HG03064 (cell line): ENCODE measurements around the gene KRTAP12-2.
"Not testable (repeated sequence)": the region's sequence is repeated elsewhere in the genome, so short reads cannot be mapped to it uniquely, and the experiment has no call there.

ENCODE experiments used
- ATAC-seq: cut with Tn5 transposase; IDR thresholded peaks from one replicate; pipeline ENCODE4 v1.9.1; 2021; ENCODE audit warnings: low read depth; ENCODE audit not compliant: unreplicated experiment

KRTAP12-2 gene

DNA sequence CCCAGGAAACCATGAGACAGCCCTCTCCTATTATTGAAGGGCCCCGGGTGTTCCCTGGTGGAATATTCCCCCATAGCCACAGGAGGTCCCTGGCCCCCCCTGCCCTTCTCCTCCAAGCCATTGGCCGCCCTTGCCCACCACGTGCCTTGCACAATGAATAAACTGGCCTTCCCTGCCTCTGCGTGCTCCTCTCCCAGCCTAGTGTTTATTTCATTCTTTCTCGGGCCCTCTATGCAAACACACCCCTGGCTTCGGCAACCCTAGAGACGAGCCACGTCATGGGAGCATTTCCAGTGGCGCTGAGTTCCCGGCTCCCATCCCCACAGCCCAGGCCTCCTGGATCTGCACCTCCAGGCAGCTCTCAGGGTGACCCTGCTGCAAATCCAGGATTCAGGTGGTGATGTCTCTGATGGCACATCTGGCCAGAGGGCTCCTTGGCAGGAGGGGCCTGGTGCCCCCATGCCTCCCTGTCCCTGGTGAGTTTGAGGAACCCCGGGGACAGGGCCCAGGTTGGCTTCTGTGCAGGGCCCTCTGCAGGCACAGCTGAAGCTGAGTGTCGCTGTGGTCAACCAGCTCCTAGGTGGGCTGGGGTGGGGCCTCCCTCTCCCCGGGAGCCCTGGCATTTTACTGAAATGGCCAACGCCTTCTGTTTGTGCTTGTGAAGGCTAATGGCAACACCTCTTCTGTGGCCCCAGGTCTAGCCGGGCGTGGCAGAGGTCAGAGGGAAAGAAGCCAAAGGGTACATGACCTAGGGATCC lies 36.4 kb upstream of the KRTAP12-2 start:
- no peak for ATAC-seq

- ATAC-seq = no peak
Measured at GRCh38 chr21:44702111-44702972, 35.6 kb upstream of the KRTAP12-2 start.

DNA sequence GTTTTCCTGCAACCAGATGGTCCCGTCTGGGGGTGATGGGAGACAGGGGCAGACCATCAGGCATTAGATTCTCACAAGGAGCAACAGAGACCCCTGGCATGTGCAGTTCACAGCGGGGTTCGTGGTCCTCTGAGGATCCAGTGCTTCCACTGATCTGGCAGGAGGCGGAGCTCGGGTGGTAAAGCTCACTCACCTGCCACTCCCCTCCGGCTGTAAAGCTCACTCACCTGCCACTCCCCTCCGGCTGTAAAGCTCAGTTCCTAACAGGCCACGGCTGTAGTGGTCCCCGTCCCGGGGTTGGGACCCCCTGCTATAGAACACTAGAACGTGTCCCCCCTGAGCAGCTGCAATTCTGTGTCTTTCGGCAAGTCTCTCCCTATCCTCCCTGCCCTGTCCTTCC lies 34.8 kb upstream of the KRTAP12-2 start:
- ATAC-seq = no peak

DNA sequence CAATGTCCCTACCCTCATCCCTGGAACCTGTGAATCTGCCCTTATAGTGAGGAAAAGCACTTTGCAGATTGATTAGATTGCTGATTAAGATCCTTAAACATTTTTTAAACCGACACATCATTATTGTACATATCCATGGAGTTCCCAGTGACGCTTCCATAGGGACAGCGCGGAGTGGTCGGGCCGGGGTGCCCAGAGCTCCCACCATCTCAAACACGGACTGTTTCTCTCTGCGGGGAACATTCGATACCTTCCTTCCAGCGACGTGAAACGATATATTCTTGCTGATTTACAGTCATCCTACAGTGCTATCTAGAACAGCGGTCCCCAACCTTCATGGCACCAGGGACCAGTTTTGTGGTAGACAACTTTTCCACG lies 34.3 kb upstream of the KRTAP12-2 start:
- no peak for ATAC-seq

GRCh38 chr21:44700101-44701022 lies 33.6 kb upstream of the KRTAP12-2 start:
- ATAC-seq = no peak

DNA sequence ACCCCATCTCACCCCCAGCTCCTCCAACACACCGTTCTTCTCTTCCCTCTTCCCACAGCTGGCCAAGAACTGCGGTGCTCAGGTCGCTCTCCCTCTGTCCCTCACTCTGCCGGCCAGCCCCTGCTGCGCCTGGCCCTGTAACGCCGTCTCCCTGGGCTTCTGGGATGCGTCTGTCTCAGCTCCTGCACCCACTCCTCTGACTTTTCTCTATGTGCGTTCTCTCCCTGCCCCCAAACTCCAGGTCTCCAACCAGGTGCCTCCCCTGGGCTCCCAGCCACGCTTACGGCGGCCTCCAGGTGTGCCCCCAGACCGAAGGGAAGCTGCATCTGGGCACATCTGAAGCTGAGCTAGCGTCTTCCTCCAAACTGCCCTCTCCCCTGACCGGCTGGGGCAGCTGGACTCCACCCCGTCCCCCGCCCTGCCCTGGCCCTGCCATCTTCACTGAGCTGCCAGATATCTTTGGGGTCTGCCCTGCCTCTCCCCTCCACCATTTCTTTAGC lies 32.8 kb upstream of the KRTAP12-2 start:
- no peak for ATAC-seq

GRCh38 chr21:44697811-44698734 lies 31.3 kb upstream of the KRTAP12-2 start:
- no peak for ATAC-seq

GRCh38 chr21:44697172-44697810 lies 30.6 kb upstream of the KRTAP12-2 start, which contains the start of gene KRTAP10-12:
KRTAP10-12 (plus strand) TSS chr21:44697172; CDS start chr21:44697202, 30 bp downstream.
- ATAC-seq = not testable (repeated sequence)

DNA sequence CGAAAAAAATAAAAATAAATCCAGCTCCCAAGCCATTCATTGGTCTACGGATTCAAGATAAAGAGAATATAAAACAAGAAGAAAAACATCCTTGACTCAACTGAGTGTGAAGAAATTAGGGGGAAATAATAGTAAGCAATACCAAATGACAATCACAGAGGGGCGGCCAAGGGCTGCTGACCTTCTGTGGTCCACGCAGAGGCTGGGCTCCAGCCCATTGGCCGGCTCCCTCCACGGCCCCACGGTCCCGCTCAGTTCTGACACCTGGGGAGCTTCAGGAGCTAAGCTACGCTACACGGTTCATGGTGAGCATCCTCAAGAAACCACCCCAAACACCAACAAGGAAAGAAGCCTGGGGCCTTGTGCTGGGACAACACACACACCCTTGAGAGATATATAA lies 29.8 kb upstream of the KRTAP12-2 start:
- no peak for ATAC-seq

DNA sequence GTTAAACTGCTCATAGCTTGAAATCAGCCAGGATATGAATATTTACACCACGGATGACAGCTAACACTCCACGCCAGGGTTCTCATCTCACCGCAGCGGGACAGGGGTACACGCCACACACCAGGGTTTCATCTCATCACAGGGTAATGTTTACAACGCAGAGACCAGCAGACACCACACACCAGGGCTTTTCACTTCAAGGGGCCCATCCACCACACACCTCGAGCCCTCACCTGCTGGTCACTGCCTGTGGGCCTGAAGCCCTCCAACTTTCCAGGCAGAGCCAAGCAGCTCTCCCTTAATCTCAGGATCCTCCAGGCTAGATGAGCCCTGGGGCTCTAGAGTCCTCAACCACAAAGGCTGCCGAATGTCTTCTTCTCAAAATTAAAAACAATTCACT lies 28.9 kb upstream of the KRTAP12-2 start:
- no peak for ATAC-seq

DNA sequence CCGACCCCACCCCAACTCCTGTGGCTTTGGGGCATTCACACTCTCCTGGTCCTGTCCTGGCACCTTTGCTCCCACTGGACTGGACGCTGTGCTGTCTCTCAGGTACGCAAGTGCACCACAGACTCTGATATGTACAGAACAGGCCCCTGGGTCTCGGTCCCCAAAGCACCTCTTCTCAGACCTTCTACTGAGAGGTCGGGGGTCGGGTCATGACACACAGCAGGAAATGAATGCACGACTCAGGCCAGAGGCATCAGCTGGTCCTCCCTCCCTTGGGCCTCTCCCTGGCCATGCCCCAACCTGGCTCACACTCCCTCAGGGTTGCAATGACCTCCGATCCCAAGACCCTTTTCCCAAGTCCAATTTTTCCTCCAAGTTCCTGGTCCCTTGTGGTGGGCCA lies 28.5 kb upstream of the KRTAP12-2 start:
- ATAC-seq = no peak

GRCh38 chr21:44694776-44695175 lies 28.0 kb upstream of the KRTAP12-2 start:
- no peak for ATAC-seq

DNA sequence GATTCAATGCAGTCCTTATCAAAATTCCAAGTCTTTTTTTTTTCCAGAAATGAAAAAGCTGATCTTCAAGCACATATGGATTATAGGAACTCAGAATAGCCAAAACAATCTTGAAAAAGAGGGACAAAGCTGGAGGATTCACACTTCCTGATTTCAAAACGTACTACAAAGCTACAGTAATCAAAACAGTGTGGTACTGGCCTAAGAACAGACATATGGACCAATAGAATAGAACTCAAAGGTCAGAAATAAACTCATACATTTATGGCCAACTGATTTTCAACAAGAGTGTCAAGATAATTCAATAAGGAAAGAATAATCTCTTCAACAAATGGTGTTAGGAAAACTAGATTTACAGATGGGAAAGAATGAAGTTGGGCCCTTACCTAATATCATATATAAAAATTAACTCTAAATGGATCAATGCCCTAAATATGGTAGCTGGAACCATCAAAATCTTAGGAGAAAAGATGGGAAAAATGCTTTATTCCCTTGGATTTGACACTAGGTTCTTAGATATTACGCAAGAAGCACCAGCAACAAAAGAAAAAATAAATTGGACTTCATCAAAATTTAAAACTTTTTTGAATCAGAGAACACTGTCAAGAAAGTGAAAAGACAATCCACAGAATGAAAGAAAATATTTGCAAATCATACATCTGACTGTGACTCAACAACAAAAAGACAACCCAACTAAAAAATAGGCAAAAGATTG lies 26.2 kb upstream of the KRTAP12-2 start:
- no peak for ATAC-seq

- no peak for ATAC-seq
Measured at GRCh38 chr21:44691686-44692085, 25.0 kb upstream of the KRTAP12-2 start.

DNA sequence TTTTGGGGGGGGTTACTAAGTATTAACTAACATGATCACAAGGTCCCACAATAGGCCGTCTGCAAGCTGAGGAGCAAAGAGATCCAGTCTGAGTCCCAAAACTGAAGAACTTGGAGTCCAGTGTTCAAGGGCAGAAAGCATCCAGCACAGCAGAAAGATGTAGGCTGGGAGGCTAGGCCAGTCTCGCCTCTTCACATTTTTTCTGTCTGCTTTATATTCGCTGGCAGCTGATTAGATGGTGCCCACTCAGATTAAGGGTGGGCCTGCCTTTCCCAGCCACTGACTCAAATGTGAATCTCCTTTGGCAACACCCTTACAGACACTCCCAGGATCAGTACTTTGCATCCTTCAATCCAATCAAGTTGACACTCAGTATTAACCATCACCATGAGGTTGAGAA lies 23.0 kb upstream of the KRTAP12-2 start:
- ATAC-seq = not testable (repeated sequence)

DNA sequence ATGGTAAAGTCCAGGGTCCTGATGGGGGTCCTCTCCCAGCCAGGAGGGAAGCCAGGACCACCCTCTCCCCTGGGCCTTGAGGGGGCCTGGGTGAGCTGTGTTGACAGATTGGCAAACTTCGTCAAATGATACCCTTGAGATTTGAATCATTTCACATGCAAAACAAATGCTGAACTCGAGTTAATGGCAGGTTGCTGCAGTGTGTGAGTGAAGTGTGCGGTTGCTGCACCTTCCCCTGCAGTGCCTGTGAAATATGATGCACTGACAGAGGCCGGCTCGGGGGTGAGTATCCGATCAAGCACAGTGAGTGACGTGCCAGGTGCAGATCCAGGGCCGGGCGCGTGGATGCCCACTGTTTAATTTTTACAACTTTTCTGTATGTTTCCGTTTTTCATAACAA lies 20.9 kb upstream of the KRTAP12-2 start:
- ATAC-seq = no peak

DNA sequence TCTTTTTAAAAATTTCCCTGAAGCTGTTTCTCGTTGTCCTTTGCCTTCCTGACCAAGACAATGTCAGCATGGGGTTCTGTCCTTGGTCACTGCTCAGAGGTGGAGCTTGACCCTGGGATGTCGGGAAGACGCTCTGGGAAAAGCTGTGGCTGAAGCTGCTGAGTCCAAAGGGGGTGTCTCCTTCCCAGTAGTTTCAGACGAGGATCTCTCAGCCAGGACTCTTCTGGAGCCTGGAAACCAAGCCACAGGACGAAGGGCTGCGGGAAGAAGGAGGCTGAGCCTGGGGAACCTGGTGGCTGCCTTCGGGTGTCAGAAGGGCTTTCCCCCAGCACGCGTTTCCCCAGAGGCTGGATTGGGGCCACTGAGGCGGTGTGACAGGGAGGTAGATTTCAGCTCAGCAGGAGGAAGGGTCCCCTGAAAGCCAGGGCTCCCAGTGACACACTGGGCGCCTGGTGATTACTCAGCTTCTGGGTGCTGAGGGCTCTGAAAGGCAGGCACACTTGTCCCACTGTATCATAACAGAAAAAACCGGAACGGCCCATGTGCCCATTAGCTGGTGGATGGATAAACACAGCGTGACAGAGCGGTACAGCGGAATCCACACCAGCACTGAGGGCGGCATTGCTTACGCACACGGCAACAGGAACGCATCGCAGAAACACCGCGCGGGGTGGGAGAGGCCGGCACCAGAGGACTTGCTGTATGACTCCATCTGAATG lies 20.3 kb upstream of the KRTAP12-2 start:
- ATAC-seq = no peak
